Measurements from ENCODE around the gene KIAA0319L. TPM values are rescaled to one million over a fixed set of nuclear protein-coding genes. Genes with fewer than 3 reads are reported as not detected.
A peak's percentile ranks its signal among the peaks of the same experiment; 100 is the strongest.

Gene KIAA0319L
- polyA plus RNA-seq, 1 donor (not counting 4 experiments of a cell fraction or from before 2014, with no cell fraction given) = 23.8 TPM

GRCh38 chr1:35442734-35443133 is 114.5 kb downstream of the KIAA0319L start:
- peak overlapping the region; percentile 39 for H3K4me2 ChIP-seq (ENCODE audit: control insufficient read depth, extremely low read depth, insufficient read depth, low read depth, low read length)
- dilution Hi-C loops (cut with MboI; ENCODE audit: extremely low pct_ligation_motif_present, low sequenced_read_pairs) = no loop called here
- no peak overlapping the region for H3K4me3 ChIP-seq (ENCODE audit: control insufficient read depth in 2 of 3, extremely low read depth in 1 of 3, insufficient read depth in 2 of 3, low read depth in 1 of 3, low read length in 3 of 3)
- no peaks in the 10 kb centered on the region for H4K20me1 ChIP-seq (ENCODE audit: control insufficient read depth, extremely low read depth, insufficient read depth, low read length)
- H3K9ac ChIP-seq (ENCODE audit: control insufficient read depth, extremely low read depth, insufficient read depth, low read length) = peak overlapping the region; percentile 19
- peaks cover 2% of the 10 kb centered on the region for H3K9me1 ChIP-seq (ENCODE audit: control insufficient read depth, extremely low read depth, insufficient read depth, low read length)
- H3K27ac ChIP-seq (ENCODE audit: control insufficient read depth, insufficient read depth, low read length) = peak overlapping the region; percentile 19
- peak in 1 of 3 experiments; percentile 13 for TF ChIP-seq CTCF (optimal IDR thresholded peaks at IDR 0.05 in 1 of 3, IDR thresholded peaks at IDR 0.05 in 1 of 3, conservative IDR thresholded peaks at IDR 0.05 in 1 of 3; ENCODE audit: extremely low read depth in 1 of 3, insufficient read depth in 2 of 3, low read length in 3 of 3)
- TF ChIP-seq EZH2 (IDR thresholded peaks at IDR 0.05; ENCODE audit: low read length) = no peak
- H3K36me3 ChIP-seq (ENCODE audit: control insufficient read depth in 2 of 2, extremely low read depth in 1 of 2, insufficient read depth in 2 of 2, low read length in 2 of 2) = peaks cover 12 to 30% of the 10 kb centered on the region in 2 experiments
- no peak for DNase-seq (ENCODE audit: low read depth, low spot score)
- H3K4me1 ChIP-seq (ENCODE audit: control insufficient read depth, extremely low read depth, insufficient read depth, low read length) = peaks cover 20% of the 10 kb centered on the region
- H3K79me2 ChIP-seq (ENCODE audit: control insufficient read depth, insufficient read depth, low read length) = no peaks in the 10 kb centered on the region
- H3K9me3 ChIP-seq (ENCODE audit: control insufficient read depth, low read depth, low read length) = no peaks in the 10 kb centered on the region
- no peaks in the 10 kb centered on the region for H3K27me3 ChIP-seq (ENCODE audit: control insufficient read depth, extremely low read depth, insufficient read depth, low read length)
- H2AFZ ChIP-seq (ENCODE audit: control insufficient read depth, low read length) = no peak overlapping the region
- FAIRE-seq = no peak

GRCh38 chr1:35441926-35442579 is 115.2 kb downstream of the KIAA0319L start:
- Histone ChIP-seq H3K79me2 (ENCODE audit: control insufficient read depth, insufficient read depth, low read length) (no peaks in the 10 kb centered on the region), H3K4me1 (ENCODE audit: control insufficient read depth, extremely low read depth, insufficient read depth, low read length) (peaks cover 19% of the 10 kb centered on the region), H3K9ac (ENCODE audit: control insufficient read depth, extremely low read depth, insufficient read depth, low read length) (peak overlapping the region; percentile 19), H3K27ac (ENCODE audit: control insufficient read depth, insufficient read depth, low read length) (peak overlapping the region; percentile 19), H4K20me1 (ENCODE audit: control insufficient read depth, extremely low read depth, insufficient read depth, low read length) (no peaks in the 10 kb centered on the region), H3K9me3 (ENCODE audit: control insufficient read depth, low read depth, low read length) (no peaks in the 10 kb centered on the region), H3K4me3 (ENCODE audit: control insufficient read depth in 2 of 3, extremely low read depth in 1 of 3, insufficient read depth in 2 of 3, low read depth in 1 of 3, low read length in 3 of 3) (no peak overlapping the region), H3K4me2 (ENCODE audit: control insufficient read depth, extremely low read depth, insufficient read depth, low read depth, low read length) (peak overlapping the region; percentile 39), H3K27me3 (ENCODE audit: control insufficient read depth, extremely low read depth, insufficient read depth, low read length) (no peaks in the 10 kb centered on the region), H2AFZ (ENCODE audit: control insufficient read depth, low read length) (peak overlapping the region; percentile 19), H3K36me3 (ENCODE audit: control insufficient read depth in 2 of 2, extremely low read depth in 1 of 2, insufficient read depth in 2 of 2, low read length in 2 of 2) (peaks cover 12 to 34% of the 10 kb centered on the region in 2 experiments), H3K9me1 (ENCODE audit: control insufficient read depth, extremely low read depth, insufficient read depth, low read length) (peaks cover 2% of the 10 kb centered on the region)
- dilution Hi-C loops (cut with MboI; ENCODE audit: extremely low pct_ligation_motif_present, low sequenced_read_pairs) = no loop called here
- TF ChIP-seq EZH2 (IDR thresholded peaks at IDR 0.05; ENCODE audit: low read length) (no peak), CTCF (optimal IDR thresholded peaks at IDR 0.05 in 1 of 3, IDR thresholded peaks at IDR 0.05 in 1 of 3, conservative IDR thresholded peaks at IDR 0.05 in 1 of 3; ENCODE audit: extremely low read depth in 1 of 3, insufficient read depth in 2 of 3, low read length in 3 of 3) (no peak)
- DNase-seq (ENCODE audit: low read depth, low spot score) (no peak), FAIRE-seq (peak; percentile 53)

Measured in keratinocyte (primary cell).